ENCODE results near the gene SPATA33. TPM values are rescaled to one million over a fixed set of nuclear protein-coding genes. Genes with fewer than 3 reads are reported as not detected.
"Not testable (repeated sequence)": the region's sequence is repeated elsewhere in the genome, so short reads cannot be mapped to it uniquely, and the experiment has no call there.

SPATA33 gene
- total and polyA plus RNA-seq, 2 experiments from 2014 or later = 2.7 to 7.5 TPM

GRCh38 chr16:89661215-89661614, 3.6 kb downstream of the SPATA33 start:
- in situ Hi-C loops (cut with MboI) = no loop called here
- Histone ChIP-seq H4K20me1 (ENCODE audit: insufficient read depth) (no peaks in the 10 kb centered on the region), H3K4me3 (no peak overlapping the region), H2AFZ (no peak overlapping the region), H3K9ac (no peak overlapping the region), H3K9me3 (ENCODE audit: low read depth) (no peaks in the 10 kb centered on the region), H3K27ac (no peak overlapping the region), H3F3A (ENCODE audit: insufficient read depth) (no peaks in the 10 kb centered on the region), H3K4me1 (ENCODE audit: insufficient read depth) (peaks cover 7% of the 10 kb centered on the region), H3K4me2 (ENCODE audit: unreplicated experiment) (no peak overlapping the region), H3K27me3 (replicated peaks; ENCODE audit: insufficient read depth) (no peaks in the 10 kb centered on the region), H3K9me2 (ENCODE audit: insufficient read depth) (no peaks in the 10 kb centered on the region), H3K36me3 (ENCODE audit: low read depth) (no peaks in the 10 kb centered on the region), H3K79me2 (ENCODE audit: insufficient read depth) (peaks cover 42% of the 10 kb centered on the region)
- TF ChIP-seq EZH2 (IDR thresholded peaks at IDR 0.05; ENCODE audit: insufficient read depth, poor library complexity, severe bottlenecking) (no peak), EZH2phosphoT487 (IDR thresholded peaks at IDR 0.05; ENCODE audit: insufficient read depth, low read depth) (no peak)
- 84 to 85% methylated on average over 9 of the region's 9 CpGs for WGBS, 2 experiments (ENCODE audit: low coverage in 1 of 2, low lambda C conversion rate in 2 of 2, missing lambda C conversion rate in 2 of 2)
- no peak for DNase-seq

- H3K27ac ChIP-seq; H4K20me1 ChIP-seq (ENCODE audit: insufficient read depth); H3K9me2 ChIP-seq (ENCODE audit: insufficient read depth); H3K27me3 ChIP-seq (replicated peaks; ENCODE audit: insufficient read depth); H3K36me3 ChIP-seq (ENCODE audit: low read depth); DNase-seq; H3K4me3 ChIP-seq; H3K9ac ChIP-seq; H3F3A ChIP-seq (ENCODE audit: insufficient read depth); H3K9me3 ChIP-seq (ENCODE audit: low read depth); H3K4me1 ChIP-seq (ENCODE audit: insufficient read depth); H2AFZ ChIP-seq; in situ Hi-C loops (cut with MboI); H3K4me2 ChIP-seq (ENCODE audit: unreplicated experiment): not testable (repeated sequence)
- peaks cover 16% of the 10 kb centered on the region for H3K79me2 ChIP-seq (ENCODE audit: insufficient read depth)
- WGBS, 2 experiments (ENCODE audit: low coverage in 1 of 2, low lambda C conversion rate in 2 of 2, missing lambda C conversion rate in 2 of 2) = 55 to 56% methylated on average over 11 of the region's 11 CpGs
Observed at GRCh38 chr16:89664238-89664637, 6.6 kb downstream of the SPATA33 start.

- H2AFZ ChIP-seq; in situ Hi-C loops (cut with MboI); H3F3A ChIP-seq (ENCODE audit: insufficient read depth); H3K4me1 ChIP-seq (ENCODE audit: insufficient read depth); H4K20me1 ChIP-seq (ENCODE audit: insufficient read depth); H3K27me3 ChIP-seq (replicated peaks; ENCODE audit: insufficient read depth); H3K9me3 ChIP-seq (ENCODE audit: low read depth); H3K27ac ChIP-seq; H3K79me2 ChIP-seq (ENCODE audit: insufficient read depth); H3K9ac ChIP-seq; H3K4me3 ChIP-seq; H3K9me2 ChIP-seq (ENCODE audit: insufficient read depth); H3K4me2 ChIP-seq (ENCODE audit: unreplicated experiment); H3K36me3 ChIP-seq (ENCODE audit: low read depth): not testable (repeated sequence)
- WGBS, 2 experiments (ENCODE audit: low coverage in 1 of 2, low lambda C conversion rate in 2 of 2, missing lambda C conversion rate in 2 of 2) = 58 to 60% methylated on average over 7 of the region's 7 CpGs
- peak; percentile 60 for DNase-seq
Observed at GRCh38 chr16:89667000-89667399, 9.4 kb downstream of the SPATA33 start.

- Histone ChIP-seq H3K27ac (no peak overlapping the region), H2AFZ (no peak overlapping the region), H3F3A (ENCODE audit: insufficient read depth) (peaks cover 9% of the 10 kb centered on the region; the same call in 1 of the 2 replicates), H3K9me2 (ENCODE audit: insufficient read depth) (no peaks in the 10 kb centered on the region), H3K4me1 (ENCODE audit: insufficient read depth) (no peaks in the 10 kb centered on the region; the same call in 1 of the 2 replicates), H3K27me3 (replicated peaks; ENCODE audit: insufficient read depth) (no peaks in the 10 kb centered on the region), H3K4me3 (no peak overlapping the region), H3K9ac (no peak overlapping the region), H3K9me3 (ENCODE audit: low read depth) (no peaks in the 10 kb centered on the region), H3K79me2 (ENCODE audit: insufficient read depth) (no peaks in the 10 kb centered on the region), H4K20me1 (ENCODE audit: insufficient read depth) (no peaks in the 10 kb centered on the region), H3K4me2 (ENCODE audit: unreplicated experiment) (no peak overlapping the region), H3K36me3 (ENCODE audit: low read depth) (no peaks in the 10 kb centered on the region)
- no peak for DNase-seq
- WGBS, 2 experiments (ENCODE audit: low coverage in 1 of 2, low lambda C conversion rate in 2 of 2, missing lambda C conversion rate in 2 of 2) = 78 to 83% methylated on average over 9 of the region's 9 CpGs
- TF ChIP-seq EZH2phosphoT487 (IDR thresholded peaks at IDR 0.05; ENCODE audit: insufficient read depth, low read depth) (no peak), EZH2 (IDR thresholded peaks at IDR 0.05; ENCODE audit: insufficient read depth, poor library complexity, severe bottlenecking) (no peak)
- in situ Hi-C loops (cut with MboI) = no loop called here
Observed at GRCh38 chr16:89667633-89668032, 10.0 kb downstream of the SPATA33 start.

- Histone ChIP-seq H2AFZ (no peak overlapping the region), H3K4me2 (ENCODE audit: unreplicated experiment) (no peak overlapping the region), H3K9ac (no peak overlapping the region), H4K20me1 (ENCODE audit: insufficient read depth) (no peaks in the 10 kb centered on the region), H3K36me3 (ENCODE audit: low read depth) (no peaks in the 10 kb centered on the region), H3K27ac (no peak overlapping the region), H3K4me1 (ENCODE audit: insufficient read depth) (no peaks in the 10 kb centered on the region; the same call in 1 of the 2 replicates), H3K9me3 (ENCODE audit: low read depth) (no peaks in the 10 kb centered on the region), H3K27me3 (replicated peaks; ENCODE audit: insufficient read depth) (no peaks in the 10 kb centered on the region), H3F3A (ENCODE audit: insufficient read depth) (peaks cover 9% of the 10 kb centered on the region; the same call in 1 of the 2 replicates), H3K9me2 (ENCODE audit: insufficient read depth) (no peaks in the 10 kb centered on the region), H3K79me2 (ENCODE audit: insufficient read depth) (no peaks in the 10 kb centered on the region), H3K4me3 (no peak overlapping the region)
- no peak for TF ChIP-seq EZH2 (IDR thresholded peaks at IDR 0.05; ENCODE audit: insufficient read depth, poor library complexity, severe bottlenecking)
- in situ Hi-C loops (cut with MboI) = no loop called here
- WGBS, 2 experiments (ENCODE audit: low coverage in 1 of 2, low lambda C conversion rate in 2 of 2, missing lambda C conversion rate in 2 of 2) = 85 to 92% methylated on average over 5 of the region's 5 CpGs
- DNase-seq = no peak
Observed at GRCh38 chr16:89668790-89669158, 11.1 kb downstream of the SPATA33 start.

All from GM23248 (cell line).